LNCAP (cell line): ENCODE results near the gene PAM16.

ENCODE experiments used
- TF ChIP-seq, protein P1 (sequence below): fragments of 450-650 bp; IDR thresholded peaks from 2 replicates; pipeline ENCODE4 v1.5.1; 2017; ENCODE audit warnings: mild to moderate bottlenecking

Gene PAM16

DNA sequence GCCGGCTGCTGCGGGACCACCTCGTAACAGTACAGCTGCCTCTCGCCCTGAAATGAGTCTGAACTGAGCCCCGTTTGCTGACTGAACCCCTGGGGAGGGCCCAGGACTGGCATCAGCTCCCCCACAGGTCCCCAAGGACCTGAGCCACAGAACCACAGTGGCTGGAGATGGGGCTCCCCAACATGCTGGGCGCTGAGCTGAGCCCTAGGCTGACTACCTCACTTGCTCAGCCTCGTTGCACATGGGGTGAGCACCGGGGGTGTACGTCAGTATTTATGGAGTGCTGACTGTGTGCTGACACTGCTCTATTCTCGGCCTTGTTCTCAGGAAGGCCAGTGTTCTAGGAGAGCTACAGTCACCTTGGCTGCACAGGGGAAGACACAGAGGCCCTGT, 13.9 kb upstream of the PAM16 start:
- TF ChIP-seq, protein P1, sequence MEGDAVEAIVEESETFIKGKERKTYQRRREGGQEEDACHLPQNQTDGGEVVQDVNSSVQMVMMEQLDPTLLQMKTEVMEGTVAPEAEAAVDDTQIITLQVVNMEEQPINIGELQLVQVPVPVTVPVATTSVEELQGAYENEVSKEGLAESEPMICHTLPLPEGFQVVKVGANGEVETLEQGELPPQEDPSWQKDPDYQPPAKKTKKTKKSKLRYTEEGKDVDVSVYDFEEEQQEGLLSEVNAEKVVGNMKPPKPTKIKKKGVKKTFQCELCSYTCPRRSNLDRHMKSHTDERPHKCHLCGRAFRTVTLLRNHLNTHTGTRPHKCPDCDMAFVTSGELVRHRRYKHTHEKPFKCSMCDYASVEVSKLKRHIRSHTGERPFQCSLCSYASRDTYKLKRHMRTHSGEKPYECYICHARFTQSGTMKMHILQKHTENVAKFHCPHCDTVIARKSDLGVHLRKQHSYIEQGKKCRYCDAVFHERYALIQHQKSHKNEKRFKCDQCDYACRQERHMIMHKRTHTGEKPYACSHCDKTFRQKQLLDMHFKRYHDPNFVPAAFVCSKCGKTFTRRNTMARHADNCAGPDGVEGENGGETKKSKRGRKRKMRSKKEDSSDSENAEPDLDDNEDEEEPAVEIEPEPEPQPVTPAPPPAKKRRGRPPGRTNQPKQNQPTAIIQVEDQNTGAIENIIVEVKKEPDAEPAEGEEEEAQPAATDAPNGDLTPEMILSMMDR = no peak

DNA sequence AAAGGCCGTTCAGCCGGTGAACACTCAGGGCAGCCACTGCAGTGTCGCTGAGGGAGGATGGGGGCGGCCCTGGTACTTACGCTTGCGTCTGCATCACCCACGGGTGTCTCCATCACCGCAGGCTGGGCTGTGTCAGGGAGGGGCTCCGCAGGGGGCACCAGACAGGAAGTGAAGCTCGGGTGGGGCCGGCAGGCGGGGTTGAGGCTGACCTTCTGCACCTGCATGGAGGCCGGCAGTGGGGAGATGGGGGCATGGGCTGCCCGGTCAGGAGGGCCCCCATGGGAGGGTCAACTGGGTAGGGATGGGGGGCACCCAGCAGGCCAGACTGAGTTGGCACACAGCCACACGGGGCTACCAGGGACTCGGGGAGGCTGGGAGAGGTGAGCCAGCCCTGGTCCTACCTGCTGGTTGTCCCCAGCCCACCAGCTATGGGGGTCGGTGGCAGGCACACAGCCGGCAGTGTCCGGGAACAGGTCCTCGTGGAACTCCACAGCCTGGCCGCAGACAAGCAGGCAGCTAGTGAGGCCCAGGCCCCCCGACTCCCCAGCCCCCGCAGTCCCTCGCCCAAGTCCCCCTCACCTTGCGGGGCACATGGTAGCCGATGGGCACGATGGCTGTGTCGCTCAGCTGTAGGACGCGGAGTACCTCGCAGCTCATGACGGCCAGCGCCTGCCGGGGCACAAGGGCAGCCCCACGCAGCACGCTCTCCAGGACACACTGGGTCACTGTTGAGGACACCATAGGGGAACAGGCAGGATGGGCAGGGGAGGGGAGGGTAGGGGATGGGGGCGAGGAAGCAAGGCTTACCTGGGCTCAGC, 13.3 kb upstream of the PAM16 start:
- TF ChIP-seq, protein P1 = no peak

DNA sequence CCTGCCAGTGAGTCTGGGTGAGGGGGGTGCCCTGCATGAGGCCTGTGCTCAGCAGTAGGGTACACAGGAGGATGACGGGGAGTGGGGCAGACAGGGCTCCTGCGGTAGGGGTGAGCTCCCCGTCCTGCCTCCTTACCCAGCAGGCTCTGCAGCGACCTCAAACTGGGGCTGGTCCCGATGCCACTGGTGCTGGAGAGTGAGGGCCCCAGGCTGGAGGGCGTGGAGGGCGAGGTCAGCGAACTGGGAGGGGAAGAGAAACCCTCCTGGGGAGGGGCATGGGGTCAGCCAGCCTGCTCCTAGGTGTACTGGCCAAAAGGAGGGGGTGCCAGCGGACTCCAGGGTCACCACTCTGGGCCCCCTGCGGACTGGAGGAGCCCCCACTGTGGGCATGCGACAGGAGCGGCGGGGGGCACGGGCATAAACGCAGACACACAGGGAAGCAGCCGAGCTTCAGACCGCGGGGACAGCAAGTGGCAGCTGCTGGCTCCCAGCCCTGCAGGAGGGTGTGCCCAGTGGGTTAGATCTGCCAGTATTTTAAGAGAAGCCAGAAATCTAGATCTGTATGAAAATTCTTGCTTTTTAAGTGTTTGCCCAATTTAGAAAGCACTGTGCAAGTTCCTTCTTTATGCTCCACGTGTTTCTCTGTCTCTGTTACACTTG, 11.5 kb upstream of the PAM16 start:
- TF ChIP-seq, protein P1 = no peak

DNA sequence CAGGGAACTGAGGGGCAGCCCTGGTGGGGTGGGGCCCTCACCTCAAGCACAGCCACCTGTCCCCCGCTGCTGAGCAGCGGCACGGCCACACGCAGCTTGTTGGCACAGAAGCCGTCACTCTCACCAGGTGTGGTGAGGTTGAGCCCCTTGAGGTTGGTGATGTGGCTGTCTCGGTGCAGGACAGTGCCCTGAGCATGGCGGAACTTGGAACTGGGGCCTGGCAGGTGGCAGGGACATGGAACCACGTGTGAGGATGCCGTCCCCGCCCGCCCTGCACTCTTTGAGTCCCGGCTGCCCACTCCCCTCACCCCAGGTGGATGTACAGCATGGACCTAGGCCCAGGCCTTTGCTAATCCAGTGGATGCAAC, 10.8 kb upstream of the PAM16 start:
- TF ChIP-seq, protein P1 = no peak

DNA sequence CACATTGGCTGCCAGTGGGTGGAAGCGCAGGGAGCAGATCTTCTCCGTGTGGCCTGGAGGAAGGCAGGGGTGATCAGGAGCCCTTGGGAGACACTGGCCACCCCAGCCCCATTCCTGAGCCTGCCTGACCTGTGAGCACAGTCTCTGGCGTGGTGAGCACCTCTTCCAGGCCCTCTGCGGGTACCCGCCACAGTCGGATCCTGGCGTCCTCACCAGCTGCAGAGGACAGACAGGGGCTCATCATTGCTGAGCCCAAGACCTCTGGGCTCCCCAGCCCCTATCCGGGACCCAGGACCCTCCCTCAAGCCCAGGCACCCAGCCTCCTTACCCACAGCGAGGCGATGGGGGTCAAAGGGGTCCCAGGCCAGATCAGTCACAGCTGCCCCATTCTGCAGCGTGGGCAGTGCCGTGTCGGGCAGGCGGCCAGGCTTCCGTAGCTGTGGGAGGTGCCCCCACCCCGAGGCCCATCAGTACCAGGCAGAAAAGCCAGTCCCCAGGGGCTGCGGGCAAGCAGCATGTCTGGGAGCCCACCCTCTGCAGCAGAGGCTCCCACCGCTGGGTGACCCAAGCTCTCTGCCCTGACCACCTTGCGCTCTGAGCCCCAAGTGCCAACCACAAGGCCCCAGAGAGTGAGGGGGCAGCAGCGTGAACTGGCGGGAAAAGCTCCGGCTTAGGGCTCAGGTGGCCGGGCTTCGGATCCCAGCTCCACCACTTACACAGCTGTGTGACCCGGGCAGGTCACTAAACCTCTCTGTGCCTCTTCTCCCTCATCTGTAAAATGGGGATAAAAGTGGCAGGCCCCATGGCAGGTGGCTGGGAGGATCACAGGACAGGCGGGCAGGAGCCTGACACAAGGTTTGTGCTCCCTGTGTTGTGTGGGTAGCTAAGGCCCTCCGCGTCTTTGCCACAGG, 10.2 kb upstream of the PAM16 start:
- TF ChIP-seq, protein P1 = no peak

DNA sequence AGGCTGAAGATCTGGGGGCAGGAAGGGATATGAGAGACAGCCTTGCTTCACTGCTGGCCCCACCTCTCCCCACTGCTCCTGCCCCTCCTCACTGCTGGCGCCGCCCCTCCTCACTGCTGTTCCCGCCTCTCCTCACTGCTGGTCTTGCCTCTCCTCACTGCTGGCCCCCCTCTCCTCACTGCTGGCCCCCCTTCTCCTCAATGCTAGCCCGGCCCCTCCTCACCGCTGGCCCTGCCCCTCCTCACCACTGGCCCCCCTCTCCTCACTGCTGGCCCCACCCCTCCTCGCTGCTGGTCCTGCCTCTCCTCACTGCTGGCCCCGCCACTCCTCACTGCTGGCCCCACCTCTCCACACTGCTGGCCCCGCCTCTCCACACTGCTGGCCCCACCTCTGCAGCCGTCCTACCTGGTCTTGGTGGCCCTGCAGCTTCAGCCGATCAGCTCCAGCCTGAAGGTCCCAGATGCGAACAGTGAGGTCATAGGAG, 9.5 kb upstream of the PAM16 start:
- TF ChIP-seq, protein P1 = no peak

DNA sequence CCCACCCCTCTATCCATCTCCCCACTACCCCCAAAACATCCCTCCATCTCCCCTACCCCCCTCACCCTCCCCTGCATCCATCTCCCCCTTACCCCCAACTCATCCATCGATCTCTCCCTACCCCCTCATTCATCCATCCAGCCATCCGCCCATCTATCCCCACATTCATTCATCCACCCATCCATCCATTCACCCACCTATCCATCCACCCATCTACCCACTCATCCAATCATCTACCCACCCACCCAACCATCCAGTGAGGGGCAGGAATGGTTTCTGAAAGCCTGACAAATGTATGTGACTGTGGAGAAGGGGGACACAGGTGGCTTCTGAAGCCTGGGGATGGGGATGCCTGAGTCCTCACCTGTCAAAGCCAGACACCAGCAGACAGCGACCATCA, 8.8 kb upstream of the PAM16 start:
- TF ChIP-seq, protein P1 = no peak
